Calu3 (cell line): Measurements from ENCODE around the gene GUCD1. TPM values are rescaled to one million over a fixed set of nuclear protein-coding genes. Genes with fewer than 3 reads are reported as not detected.
"Not testable (repeated sequence)": the region's sequence is repeated elsewhere in the genome, so short reads cannot be mapped to it uniquely, and the experiment has no call there.

Source experiments
- BruUV-seq: library from RNA; stranded (reverse); fragments of 400-500 nt; replicated peaks from 2 replicates; lab custom pipeline; 2021; lab: Mats Ljungman, UMichigan
- CTCF ChIA-PET: fragments of 300-600 bp; sonication (Branson Sonifier 250); formaldehyde crosslinking; loops from one replicate; lab custom pipeline; 2022; ENCODE audit warnings: antibody characterized with exemption; lab: Charles Lee
- DNase-seq: peaks from one replicate; pipeline ENCODE4 v3.0.0; 2022
- H3K27ac Mint-ChIP-seq: one replicate; pipeline ENCODE4 v1.8.0; 2022; ENCODE audit warnings: mixed read lengths; ENCODE audit not compliant: unreplicated experiment
- H3K27me3 Mint-ChIP-seq: one replicate; pipeline ENCODE4 v1.8.0; 2022; ENCODE audit warnings: mixed read lengths; ENCODE audit not compliant: unreplicated experiment
- H3K36me3 Mint-ChIP-seq: one replicate; pipeline ENCODE4 v1.8.0; 2022; ENCODE audit warnings: mild to moderate bottlenecking, moderate library complexity, mixed read lengths; ENCODE audit not compliant: insufficient read depth, unreplicated experiment
- H3K4me1 Mint-ChIP-seq: one replicate; pipeline ENCODE4 v1.8.0; 2022; ENCODE audit warnings: mild to moderate bottlenecking, low read depth, mixed read lengths; ENCODE audit not compliant: unreplicated experiment
- H3K4me3 Mint-ChIP-seq: one replicate; pipeline ENCODE4 v1.8.0; 2022; ENCODE audit warnings: mild to moderate bottlenecking, low read depth, moderate library complexity, mixed read lengths; ENCODE audit not compliant: unreplicated experiment
- H3K9me3 Mint-ChIP-seq: one replicate; pipeline ENCODE4 v1.8.0; 2022; ENCODE audit warnings: low read depth, mixed read lengths; ENCODE audit not compliant: unreplicated experiment
- intact Hi-C: fragments of 100-400 bp; cut with micrococcal nuclease; formaldehyde crosslinking; loops from one replicate; pipeline ENCODE4 v1.10.0; 2022; ENCODE audit not compliant: unreplicated experiment
- total RNA-seq: library from RNA; stranded (reverse); gene quantifications from 2 replicates; pipeline ENCODE4 v1.2.3, GENCODE V29; 2022
- TF ChIP-seq, protein P1 (sequence below): fragments of 200-600 bp; IDR thresholded peaks from one replicate; pipeline ENCODE4 v1.8.0; 2022; ENCODE audit warnings: antibody characterized with exemption; ENCODE audit not compliant: unreplicated experiment

GUCD1 gene
- total RNA-seq, 1 experiment from 2014 or later, result 130 TPM

DNA sequence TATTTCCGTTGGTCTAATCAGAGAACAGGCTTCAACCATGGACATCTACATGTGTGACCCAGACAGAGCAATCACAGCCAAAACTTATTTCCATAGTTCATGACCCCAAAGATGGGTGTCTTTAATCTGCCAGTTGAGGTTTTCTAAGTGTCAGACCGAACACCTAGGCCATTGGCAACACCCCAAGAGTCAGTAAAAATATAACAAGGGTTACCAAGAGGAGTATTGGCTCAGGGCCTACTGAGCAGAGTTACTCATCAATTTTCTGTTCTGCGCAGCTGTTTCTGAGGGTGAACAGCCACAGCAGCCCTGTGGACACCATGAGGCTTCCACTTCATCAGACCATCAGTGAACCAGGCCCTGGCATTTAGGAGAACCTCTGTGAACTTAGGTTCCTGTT lies 18.8 kb downstream of the GUCD1 start:
- intact Hi-C loops, result no loop called here
- no peaks in the 10 kb centered on the region for H3K9me3 Mint-ChIP-seq
- peaks cover 12% of the 10 kb centered on the region for H3K4me1 Mint-ChIP-seq
- no peak overlapping the region for H3K27ac Mint-ChIP-seq
- BruUV-seq, result no TSS peak
- no peaks in the 10 kb centered on the region for H3K27me3 Mint-ChIP-seq
- TF ChIP-seq, protein P1, sequence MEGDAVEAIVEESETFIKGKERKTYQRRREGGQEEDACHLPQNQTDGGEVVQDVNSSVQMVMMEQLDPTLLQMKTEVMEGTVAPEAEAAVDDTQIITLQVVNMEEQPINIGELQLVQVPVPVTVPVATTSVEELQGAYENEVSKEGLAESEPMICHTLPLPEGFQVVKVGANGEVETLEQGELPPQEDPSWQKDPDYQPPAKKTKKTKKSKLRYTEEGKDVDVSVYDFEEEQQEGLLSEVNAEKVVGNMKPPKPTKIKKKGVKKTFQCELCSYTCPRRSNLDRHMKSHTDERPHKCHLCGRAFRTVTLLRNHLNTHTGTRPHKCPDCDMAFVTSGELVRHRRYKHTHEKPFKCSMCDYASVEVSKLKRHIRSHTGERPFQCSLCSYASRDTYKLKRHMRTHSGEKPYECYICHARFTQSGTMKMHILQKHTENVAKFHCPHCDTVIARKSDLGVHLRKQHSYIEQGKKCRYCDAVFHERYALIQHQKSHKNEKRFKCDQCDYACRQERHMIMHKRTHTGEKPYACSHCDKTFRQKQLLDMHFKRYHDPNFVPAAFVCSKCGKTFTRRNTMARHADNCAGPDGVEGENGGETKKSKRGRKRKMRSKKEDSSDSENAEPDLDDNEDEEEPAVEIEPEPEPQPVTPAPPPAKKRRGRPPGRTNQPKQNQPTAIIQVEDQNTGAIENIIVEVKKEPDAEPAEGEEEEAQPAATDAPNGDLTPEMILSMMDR, result no peak
- CTCF ChIA-PET, result no interaction called here
- no peak overlapping the region for H3K4me3 Mint-ChIP-seq
- peaks cover 16% of the 10 kb centered on the region for H3K36me3 Mint-ChIP-seq
- DNase-seq, result no peak

DNA sequence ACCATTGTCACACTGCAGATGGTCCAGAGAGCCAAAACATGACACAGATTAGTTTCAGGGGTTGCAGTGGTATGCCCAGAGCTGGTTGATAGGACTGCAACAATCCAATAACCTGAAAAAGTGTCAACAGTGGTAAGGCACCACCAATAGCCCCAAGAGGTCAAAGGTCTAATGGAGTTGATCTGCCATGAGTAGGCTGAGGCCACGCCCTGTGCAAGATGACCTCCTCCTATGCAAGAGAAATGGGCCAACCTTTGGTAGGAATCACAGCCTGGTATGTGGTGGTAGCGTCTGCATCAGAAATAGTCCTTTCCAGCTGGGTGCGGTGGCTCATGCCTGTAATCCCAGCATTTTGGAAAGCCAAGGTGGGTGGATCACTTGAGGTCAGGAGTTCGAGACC lies 19.6 kb downstream of the GUCD1 start:
- TF ChIP-seq, protein P1, result no peak
- Mint-ChIP-seq H3K9me3 (no peaks in the 10 kb centered on the region), H3K36me3 (peaks cover 13% of the 10 kb centered on the region), H3K4me1 (peaks cover 12% of the 10 kb centered on the region), H3K27ac (no peak overlapping the region), H3K27me3 (no peaks in the 10 kb centered on the region), H3K4me3 (no peak overlapping the region)
- intact Hi-C loops, result no loop called here
- BruUV-seq, result no TSS peak
- CTCF ChIA-PET, result no interaction called here
- DNase-seq, result no peak

DNA sequence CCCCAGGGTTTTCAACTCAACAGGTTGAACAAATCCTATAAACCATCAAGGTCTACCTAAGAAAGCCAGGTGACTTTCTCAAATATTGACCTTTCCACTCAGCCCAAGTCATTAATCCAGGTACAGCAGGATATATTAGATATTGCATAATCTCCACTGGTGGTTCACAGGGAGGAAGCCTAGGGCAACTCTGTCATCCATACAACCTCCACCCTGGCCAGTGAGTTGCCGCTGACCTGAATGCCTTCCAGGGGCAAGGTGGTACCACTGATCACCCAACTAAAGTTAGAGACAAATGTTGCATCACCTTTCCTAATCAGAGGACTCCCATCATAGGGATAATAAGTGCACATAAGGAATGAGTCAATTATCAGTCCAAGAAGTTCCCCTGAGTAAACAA lies 22.9 kb downstream of the GUCD1 start:
- Mint-ChIP-seq H3K27ac (no peak overlapping the region), H3K4me3 (no peak overlapping the region), H3K36me3 (no peaks in the 10 kb centered on the region), H3K4me1 (peaks cover 12% of the 10 kb centered on the region), H3K9me3 (no peaks in the 10 kb centered on the region), H3K27me3 (no peaks in the 10 kb centered on the region)
- CTCF ChIA-PET, result no interaction called here
- intact Hi-C loops, result no loop called here
- no peak for DNase-seq
- no TSS peak for BruUV-seq
- TF ChIP-seq, protein P1, result no peak

DNA sequence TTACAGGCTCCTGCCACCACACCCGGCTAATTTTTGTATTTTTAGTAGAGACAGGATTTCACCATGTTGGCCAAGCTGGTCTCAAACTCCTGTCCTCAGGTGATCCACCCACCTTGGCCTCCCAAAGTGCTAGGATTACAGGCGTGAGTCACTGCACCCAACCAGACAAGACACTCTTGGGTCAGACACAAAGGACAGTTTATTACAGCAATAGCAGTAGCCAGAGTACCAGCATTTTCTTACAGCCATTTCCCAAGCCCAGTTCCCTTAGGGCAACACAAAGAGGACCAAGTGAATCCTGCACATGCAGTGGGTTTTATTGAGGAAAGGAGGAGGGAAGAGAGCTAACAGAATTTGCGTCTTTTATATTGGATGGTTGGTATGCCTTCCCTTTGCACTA lies 24.0 kb downstream of the GUCD1 start:
- intact Hi-C loops, BruUV-seq, H3K27me3 Mint-ChIP-seq, DNase-seq, H3K4me3 Mint-ChIP-seq, CTCF ChIA-PET, H3K36me3 Mint-ChIP-seq, H3K27ac Mint-ChIP-seq, H3K9me3 Mint-ChIP-seq: not testable (repeated sequence)
- H3K4me1 Mint-ChIP-seq, result peaks cover 12% of the 10 kb centered on the region

DNA sequence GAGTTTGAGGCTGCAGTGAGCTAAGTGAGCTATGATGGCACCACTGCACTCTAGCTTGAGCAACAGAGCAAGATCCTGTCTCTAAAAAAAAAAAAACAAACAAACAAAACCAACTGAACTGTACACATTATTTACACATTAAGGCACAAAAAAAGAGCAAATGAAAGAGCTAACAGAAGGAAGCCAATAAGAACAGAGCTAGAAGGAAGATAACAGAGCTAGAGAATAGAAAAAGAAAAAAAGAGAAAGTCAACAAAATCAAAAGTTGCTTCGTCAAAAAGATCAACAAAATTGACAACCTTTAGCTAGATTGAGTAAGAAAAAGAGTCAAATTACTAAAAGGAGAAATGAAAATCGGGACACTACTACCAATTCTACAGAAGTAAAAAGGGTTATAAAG lies 25.0 kb downstream of the GUCD1 start:
- Mint-ChIP-seq H3K36me3 (no peaks in the 10 kb centered on the region), H3K4me3 (no peak overlapping the region), H3K27ac (no peak overlapping the region), H3K9me3 (no peaks in the 10 kb centered on the region), H3K27me3 (no peaks in the 10 kb centered on the region), H3K4me1 (peaks cover 12% of the 10 kb centered on the region)
- CTCF ChIA-PET, result interaction anchor here (0.6 kb wide), 1 partner anchor 713 kb away, joined by 3 read pairs; no protein-coding TSS in a partner anchor
- no TSS peak for BruUV-seq
- intact Hi-C loops, result no loop called here
- DNase-seq, result no peak
- TF ChIP-seq, protein P1, result no peak
